H9 (cell line): ENCODE data around the gene CYP21A2. TPM values are rescaled to one million over a fixed set of nuclear protein-coding genes. Genes with fewer than 3 reads are reported as not detected.
"Not testable (repeated sequence)": the region's sequence is repeated elsewhere in the genome, so short reads cannot be mapped to it uniquely, and the experiment has no call there.

ENCODE experiments used
- DNase-seq: peaks from one replicate; pipeline ENCODE4 v3.0.0-alpha.2; 2017
- H2AFZ ChIP-seq: one replicate; pipeline ENCODE4 v1.6.1; 2013; ENCODE audit warnings: mild to moderate bottlenecking, low read length, control low read depth, moderate library complexity
- H2AK5ac ChIP-seq: 2 replicates; pipeline ENCODE4 v1.6.1; 2013; ENCODE audit warnings: low read length, control low read depth, mixed read lengths; ENCODE audit not compliant: insufficient read length
- H2BK120ac ChIP-seq: one replicate; pipeline ENCODE4 v1.6.1; 2013; ENCODE audit warnings: low read depth, mild to moderate bottlenecking, low read length, control low read depth, inconsistent platforms; ENCODE audit not compliant: poor library complexity, severe bottlenecking
- H2BK12ac ChIP-seq: 2 replicates; pipeline ENCODE4 v1.6.1; 2013; ENCODE audit warnings: low read length, control low read depth, mixed read lengths, low read depth; ENCODE audit not compliant: insufficient read length
- H2BK15ac ChIP-seq: 2 replicates; pipeline ENCODE4 v1.6.1; 2013; ENCODE audit warnings: low read depth, low read length, control low read depth
- H2BK20ac ChIP-seq: one replicate; pipeline ENCODE4 v1.6.1; 2013; ENCODE audit warnings: low read depth, mild to moderate bottlenecking, low read length, control low read depth, inconsistent platforms; ENCODE audit not compliant: poor library complexity, severe bottlenecking
- H2BK5ac ChIP-seq: 2 replicates; pipeline ENCODE4 v1.6.1; 2013; ENCODE audit warnings: low read length, control low read depth, mixed read lengths; ENCODE audit not compliant: insufficient read length
- H3K14ac ChIP-seq: 2 replicates; pipeline ENCODE4 v1.6.1; 2013; ENCODE audit warnings: low read length, control low read depth; ENCODE audit not compliant: insufficient read depth
- H3K18ac ChIP-seq: 2 replicates; pipeline ENCODE4 v1.6.1; 2013; ENCODE audit warnings: low read depth, mild to moderate bottlenecking, mixed read lengths, low read length, control low read depth; ENCODE audit not compliant: insufficient read length
- H3K23ac ChIP-seq: 2 replicates; pipeline ENCODE4 v1.6.1; 2013; ENCODE audit warnings: low read length, control low read depth, mixed read lengths, low read depth; ENCODE audit not compliant: insufficient read length
- H3K23me2 ChIP-seq: 2 replicates; pipeline ENCODE4 v1.6.1; 2013; ENCODE audit warnings: low read depth, mild to moderate bottlenecking, mixed read lengths, low read length, control low read depth; ENCODE audit not compliant: insufficient read length, poor library complexity, severe bottlenecking
- H3K27ac ChIP-seq: 2 replicates; pipeline ENCODE4 v1.5.1; 2013; ENCODE audit warnings: low read length, control low read depth, mixed read lengths, low read depth; ENCODE audit not compliant: insufficient read length
- H3K27me3 ChIP-seq: 2 replicates; pipeline ENCODE4 v1.6.1; 2013; ENCODE audit warnings: low read length, control low read depth, inconsistent platforms; ENCODE audit not compliant: insufficient read depth
- H3K4ac ChIP-seq: 2 replicates; pipeline ENCODE4 v1.6.1; 2013; ENCODE audit warnings: low read depth, mild to moderate bottlenecking, control low read depth, inconsistent platforms, low read length, moderate library complexity
- H3K4me1 ChIP-seq: 2 replicates; pipeline ENCODE4 v1.6.1; 2013; ENCODE audit warnings: low read length, control low read depth, inconsistent platforms; ENCODE audit not compliant: insufficient read depth
- H3K4me2 ChIP-seq: 2 replicates; pipeline ENCODE4 v1.6.1; 2013; ENCODE audit warnings: low read length, control low read depth, mixed read lengths; ENCODE audit not compliant: insufficient read length, insufficient read depth
- H3K56ac ChIP-seq: 2 replicates; pipeline ENCODE4 v1.6.1; 2013; ENCODE audit warnings: low read depth, mild to moderate bottlenecking, mixed read lengths, low read length, control low read depth; ENCODE audit not compliant: insufficient read length
- H3K79me1 ChIP-seq: 2 replicates; pipeline ENCODE4 v1.6.1; 2013; ENCODE audit warnings: low read depth, mild to moderate bottlenecking, moderate library complexity, low read length, control low read depth, inconsistent platforms; ENCODE audit not compliant: insufficient read depth, poor library complexity, severe bottlenecking
- H3K79me2 ChIP-seq: 2 replicates; pipeline ENCODE4 v1.6.1; 2013; ENCODE audit warnings: low read length, control low read depth, inconsistent platforms; ENCODE audit not compliant: insufficient read depth
- H3K9ac ChIP-seq: 2 replicates; pipeline ENCODE4 v1.6.1; 2013; ENCODE audit warnings: low read length, control low read depth, mixed read lengths; ENCODE audit not compliant: insufficient read length; ENCODE audit errors: extremely low read depth
- H3K9me3 ChIP-seq: one replicate; pipeline ENCODE4 v1.6.1; 2013; ENCODE audit warnings: low read depth, low read length, inconsistent platforms; ENCODE audit not compliant: control insufficient read depth
- H3T11ph ChIP-seq: one replicate; pipeline ENCODE4 v1.6.1; 2013; ENCODE audit warnings: mild to moderate bottlenecking, low read length, control low read depth, inconsistent platforms
- H4K20me1 ChIP-seq: one replicate; pipeline ENCODE4 v1.6.1; 2013; ENCODE audit not compliant: control insufficient read depth, insufficient read length, insufficient read depth
- H4K5ac ChIP-seq: 2 replicates; pipeline ENCODE4 v1.6.1; 2013; ENCODE audit warnings: low read depth, mild to moderate bottlenecking, mixed read lengths, low read length, control low read depth; ENCODE audit not compliant: insufficient read length
- H4K8ac ChIP-seq: replicated peaks from 2 replicates; pipeline ENCODE4 v1.6.1; 2013; ENCODE audit warnings: low read length, control low read depth, mixed read lengths, low read depth; ENCODE audit not compliant: insufficient read length
- H4K91ac ChIP-seq: 2 replicates; pipeline ENCODE4 v1.6.1; 2013; ENCODE audit warnings: low read depth, mild to moderate bottlenecking, moderate library complexity, mixed read lengths, low read length, control low read depth; ENCODE audit not compliant: insufficient read length
- H3K27ac Mint-ChIP-seq, 3 experiments: 2 replicates in 2 of 3; 3 replicates in 1 of 3; pipeline ENCODE4 v1.8.0; 2020 to 2021; ENCODE audit warnings: mixed read lengths in 3 of 3, mild to moderate bottlenecking in 1 of 3, moderate library complexity in 1 of 3
- H3K27me3 Mint-ChIP-seq: 2 replicates; pipeline ENCODE4 v1.8.0; 2021; ENCODE audit warnings: low read depth, mild to moderate bottlenecking, moderate library complexity, mixed read lengths
- H3K36me3 Mint-ChIP-seq, 3 experiments: 2 replicates in 2 of 3; 3 replicates in 1 of 3; pipeline ENCODE4 v1.8.0; 2020 to 2021; ENCODE audit warnings: low read depth in 3 of 3, mixed read lengths in 3 of 3; ENCODE audit not compliant: insufficient read depth in 1 of 3
- H3K4me1 Mint-ChIP-seq, 2 experiments: 2 replicates each; pipeline ENCODE4 v1.8.0; 2020; ENCODE audit warnings: mixed read lengths in 2 of 2
- H3K4me3 Mint-ChIP-seq, 2 experiments: 2 replicates in 1 of 2; 3 replicates in 1 of 2; pipeline ENCODE4 v1.8.0; 2020 to 2021; ENCODE audit warnings: mild to moderate bottlenecking in 2 of 2, mixed read lengths in 2 of 2, moderate library complexity in 1 of 2
- H3K9me3 Mint-ChIP-seq, 2 experiments: 2 replicates in 1 of 2; 3 replicates in 1 of 2; pipeline ENCODE4 v1.8.0; 2020; ENCODE audit warnings: mild to moderate bottlenecking in 2 of 2, mixed read lengths in 2 of 2, moderate library complexity in 1 of 2
- WGBS: extraction: QIAGEN DNeasy Blood & Tissue Kit; methylation state at CpG from one replicate; pipeline ENCODE4 v1.1.7; 2013; ENCODE audit warnings: missing lambda C conversion rate, low lambda C conversion rate, mixed read lengths; ENCODE audit not compliant: insufficient read length; ENCODE audit errors: extremely low coverage; 5-methylcytosine and 5-hydroxymethylcytosine counted together
- total RNA-seq: library from RNA; stranded (reverse); gene quantifications from 2 replicates; pipeline ENCODE4 v1.2.1, GENCODE V29; 2021

CYP21A2 gene
- total RNA-seq, 1 experiment from 2014 or later, result not detected

DNA sequence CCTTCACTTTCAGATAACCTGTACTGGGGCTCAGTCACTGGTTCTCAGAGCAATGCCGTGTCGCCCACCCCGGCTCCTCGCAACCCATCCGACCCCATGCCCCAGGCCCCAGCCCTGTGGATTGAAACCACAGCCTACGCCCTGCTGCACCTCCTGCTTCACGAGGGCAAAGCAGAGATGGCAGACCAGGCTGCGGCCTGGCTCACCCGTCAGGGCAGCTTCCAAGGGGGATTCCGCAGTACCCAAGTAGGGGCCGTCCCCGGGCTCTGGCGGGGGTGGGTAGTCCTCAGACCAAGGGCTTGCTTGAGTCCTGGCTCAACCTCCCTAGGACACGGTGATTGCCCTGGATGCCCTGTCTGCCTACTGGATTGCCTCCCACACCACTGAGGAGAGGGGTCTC lies 8.7 kb upstream of the CYP21A2 start:
- not testable (repeated sequence) for H3K4me1 ChIP-seq, H3K4me3 Mint-ChIP-seq, H2BK120ac ChIP-seq, H2BK15ac ChIP-seq, H2BK12ac ChIP-seq, H2BK5ac ChIP-seq, H4K20me1 ChIP-seq, H2AK5ac ChIP-seq, H2AFZ ChIP-seq, H3K4ac ChIP-seq, H4K8ac ChIP-seq, H3K23me2 ChIP-seq, H3K14ac ChIP-seq, H3K4me1 Mint-ChIP-seq, H3K36me3 Mint-ChIP-seq, H3K27ac ChIP-seq, H3K27me3 ChIP-seq, H3K9ac ChIP-seq, H3T11ph ChIP-seq, H3K27me3 Mint-ChIP-seq, H3K56ac ChIP-seq, H4K91ac ChIP-seq, DNase-seq, H3K27ac Mint-ChIP-seq, H3K23ac ChIP-seq, H3K79me1 ChIP-seq, H3K9me3 ChIP-seq, H3K18ac ChIP-seq, H3K79me2 ChIP-seq, H3K9me3 Mint-ChIP-seq, H2BK20ac ChIP-seq, H3K4me2 ChIP-seq, H4K5ac ChIP-seq
- no CpG with 5 or more reads among the region's 14 CpGs for WGBS

DNA sequence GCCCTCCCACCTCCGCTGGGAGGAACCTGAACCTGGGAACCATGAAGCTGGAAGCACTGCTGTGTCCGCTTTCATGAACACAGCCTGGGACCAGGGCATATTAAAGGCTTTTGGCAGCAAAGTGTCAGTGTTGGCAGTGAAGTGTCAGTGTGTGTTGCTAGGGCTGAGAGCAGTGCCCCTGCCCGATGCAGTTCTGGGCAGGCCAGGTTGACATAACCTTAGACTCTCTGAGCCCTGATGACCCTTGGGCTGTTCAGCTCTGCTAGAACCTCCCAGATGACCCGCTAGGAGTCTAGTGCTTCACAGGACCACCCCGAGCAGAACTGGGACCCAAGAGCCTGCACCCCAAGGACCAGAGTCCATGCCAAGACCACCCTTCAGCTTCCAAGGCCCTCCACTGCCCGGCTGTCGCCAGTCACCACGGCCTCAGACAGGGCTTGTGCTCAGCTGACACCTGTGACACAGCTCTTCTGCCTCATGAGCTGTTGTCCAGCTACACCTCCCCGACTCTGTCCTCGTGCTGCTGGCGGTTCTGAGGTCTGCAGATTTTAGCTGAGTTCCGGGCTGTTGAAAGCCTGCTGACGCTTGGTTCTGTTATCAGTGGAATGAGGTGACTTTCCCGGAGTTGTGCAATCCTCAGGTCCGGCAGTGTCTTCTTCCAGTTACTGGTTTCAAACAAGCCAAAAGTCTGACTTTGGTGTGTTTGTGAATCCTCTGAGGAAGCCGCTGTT lies 2.8 kb upstream of the CYP21A2 start:
- H4K91ac ChIP-seq, H4K5ac ChIP-seq, H2BK5ac ChIP-seq, H3K27me3 Mint-ChIP-seq, H2BK120ac ChIP-seq, H3K18ac ChIP-seq, H3K4me1 ChIP-seq, H3K56ac ChIP-seq, H2AK5ac ChIP-seq, H3K27ac ChIP-seq, H3K14ac ChIP-seq, H3K4me2 ChIP-seq, H3K79me1 ChIP-seq, DNase-seq, H3K23ac ChIP-seq, H2BK12ac ChIP-seq, H3K4me3 Mint-ChIP-seq, H2BK15ac ChIP-seq, H3T11ph ChIP-seq, H3K23me2 ChIP-seq, H3K36me3 Mint-ChIP-seq, H3K27me3 ChIP-seq, H3K9me3 Mint-ChIP-seq, H3K27ac Mint-ChIP-seq, H2BK20ac ChIP-seq, H3K9me3 ChIP-seq, H4K20me1 ChIP-seq, H4K8ac ChIP-seq, H3K79me2 ChIP-seq, H2AFZ ChIP-seq, H3K9ac ChIP-seq, H3K4me1 Mint-ChIP-seq, H3K4ac ChIP-seq: not testable (repeated sequence)
- WGBS, result no CpG with 5 or more reads among the region's 16 CpGs
